HG02970 (cell line): ENCODE measurements around the gene SPIB.
A peak's percentile ranks its signal among the peaks of the same experiment; 100 is the strongest.

Source experiments
- ATAC-seq: cut with Tn5 transposase; IDR thresholded peaks from one replicate; pipeline ENCODE4 v1.9.1; 2021; ENCODE audit warnings: mild to moderate bottlenecking, moderate library complexity, moderate number of reproducible peaks; ENCODE audit not compliant: unreplicated experiment, low FRiP score

Gene SPIB

GRCh38 chr19:50418176-50419021 is at the start of gene SPIB:
SPIB (plus strand) TSS chr19:50418938; CDS start chr19:50418963, 25 bp downstream.
- no peak for ATAC-seq

GRCh38 chr19:50371914-50372475 is 46.7 kb upstream of the SPIB start:
- no peak for ATAC-seq

DNA sequence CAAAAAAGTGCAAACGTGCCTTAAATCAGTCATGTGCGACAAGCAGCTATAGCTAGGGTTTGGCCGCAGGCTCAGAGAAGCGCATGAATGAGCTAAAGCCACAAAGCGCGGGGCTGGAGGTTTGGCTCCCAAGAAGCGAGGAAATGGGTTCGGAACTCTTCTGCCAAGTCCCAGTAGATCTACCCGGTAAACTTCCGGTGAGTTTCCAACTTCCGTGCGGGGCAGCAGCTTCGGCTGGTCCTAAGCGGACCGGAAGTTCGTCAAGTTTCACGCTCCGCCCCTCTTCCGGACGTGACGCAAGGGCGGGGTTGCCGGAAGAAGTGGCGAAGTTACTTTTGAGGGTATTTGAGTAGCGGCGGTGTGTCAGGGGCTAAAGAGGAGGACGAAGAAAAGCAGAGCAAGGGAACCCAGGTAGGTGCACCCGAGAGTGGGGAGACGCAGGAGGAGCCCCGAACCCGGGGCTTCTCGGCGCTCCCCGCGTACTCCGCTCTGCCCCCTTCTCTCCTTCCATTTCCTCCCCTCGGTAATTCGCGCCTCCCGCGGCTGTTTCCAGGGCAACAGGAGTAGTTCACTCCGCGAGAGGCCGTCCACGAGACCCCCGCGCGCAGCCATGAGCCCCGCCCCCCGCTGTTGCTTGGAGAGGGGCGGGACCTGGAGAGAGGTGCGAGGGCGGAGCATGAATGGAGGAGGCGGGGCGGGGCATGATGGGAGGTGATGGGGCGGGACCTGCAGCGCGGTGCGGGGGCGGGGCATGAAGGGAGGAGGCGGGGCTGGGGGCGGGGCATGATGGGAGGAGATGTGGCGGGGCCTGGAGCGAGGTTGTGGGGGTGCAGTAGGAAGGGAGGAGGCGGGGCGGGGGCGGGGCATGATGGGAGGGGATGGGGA is 42.3 kb upstream of the SPIB start, which contains the start of gene NR1H2:
Gene NR1H2, plus strand, starts transcription at position 292 of the 885 bp plus-strand sequence. CDS start 1,149 bp downstream, outside the sequence.
- peak; percentile 85 for ATAC-seq

- no peak for ATAC-seq
Observed at GRCh38 chr19:50377051-50377461, 41.7 kb upstream of the SPIB start.

- no peak for ATAC-seq
Observed at GRCh38 chr19:50377517-50377916, 41.2 kb upstream of the SPIB start.

DNA sequence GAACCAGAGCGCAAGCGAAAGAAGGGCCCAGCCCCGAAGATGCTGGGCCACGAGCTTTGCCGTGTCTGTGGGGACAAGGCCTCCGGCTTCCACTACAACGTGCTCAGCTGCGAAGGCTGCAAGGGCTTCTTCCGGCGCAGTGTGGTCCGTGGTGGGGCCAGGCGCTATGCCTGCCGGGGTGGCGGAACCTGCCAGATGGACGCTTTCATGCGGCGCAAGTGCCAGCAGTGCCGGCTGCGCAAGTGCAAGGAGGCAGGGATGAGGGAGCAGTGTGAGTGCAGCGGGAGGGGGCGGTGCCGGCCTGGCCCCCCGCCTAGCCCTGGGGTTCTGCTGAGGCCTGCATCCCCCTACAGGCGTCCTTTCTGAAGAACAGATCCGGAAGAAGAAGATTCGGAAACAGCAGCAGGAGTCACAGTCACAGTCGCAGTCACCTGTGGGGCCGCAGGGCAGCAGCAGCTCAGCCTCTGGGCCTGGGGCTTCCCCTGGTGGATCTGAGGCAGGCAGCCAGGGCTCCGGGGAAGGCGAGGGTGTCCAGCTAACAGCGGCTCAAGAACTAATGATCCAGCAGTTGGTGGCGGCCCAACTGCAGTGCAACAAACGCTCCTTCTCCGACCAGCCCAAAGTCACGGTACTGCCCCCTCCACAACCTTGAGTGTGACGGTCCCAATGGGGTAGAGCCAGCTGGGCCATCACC is 40.4 kb upstream of the SPIB start:
- no peak for ATAC-seq

- ATAC-seq: no peak
Observed at GRCh38 chr19:50378863-50379236, 39.9 kb upstream of the SPIB start.

- ATAC-seq: no peak
Observed at GRCh38 chr19:50379602-50380001, 39.1 kb upstream of the SPIB start.

GRCh38 chr19:50380137-50380536 is 38.6 kb upstream of the SPIB start:
- no peak for ATAC-seq

- ATAC-seq: no peak
Observed at GRCh38 chr19:50380751-50381151, 38.0 kb upstream of the SPIB start.

DNA sequence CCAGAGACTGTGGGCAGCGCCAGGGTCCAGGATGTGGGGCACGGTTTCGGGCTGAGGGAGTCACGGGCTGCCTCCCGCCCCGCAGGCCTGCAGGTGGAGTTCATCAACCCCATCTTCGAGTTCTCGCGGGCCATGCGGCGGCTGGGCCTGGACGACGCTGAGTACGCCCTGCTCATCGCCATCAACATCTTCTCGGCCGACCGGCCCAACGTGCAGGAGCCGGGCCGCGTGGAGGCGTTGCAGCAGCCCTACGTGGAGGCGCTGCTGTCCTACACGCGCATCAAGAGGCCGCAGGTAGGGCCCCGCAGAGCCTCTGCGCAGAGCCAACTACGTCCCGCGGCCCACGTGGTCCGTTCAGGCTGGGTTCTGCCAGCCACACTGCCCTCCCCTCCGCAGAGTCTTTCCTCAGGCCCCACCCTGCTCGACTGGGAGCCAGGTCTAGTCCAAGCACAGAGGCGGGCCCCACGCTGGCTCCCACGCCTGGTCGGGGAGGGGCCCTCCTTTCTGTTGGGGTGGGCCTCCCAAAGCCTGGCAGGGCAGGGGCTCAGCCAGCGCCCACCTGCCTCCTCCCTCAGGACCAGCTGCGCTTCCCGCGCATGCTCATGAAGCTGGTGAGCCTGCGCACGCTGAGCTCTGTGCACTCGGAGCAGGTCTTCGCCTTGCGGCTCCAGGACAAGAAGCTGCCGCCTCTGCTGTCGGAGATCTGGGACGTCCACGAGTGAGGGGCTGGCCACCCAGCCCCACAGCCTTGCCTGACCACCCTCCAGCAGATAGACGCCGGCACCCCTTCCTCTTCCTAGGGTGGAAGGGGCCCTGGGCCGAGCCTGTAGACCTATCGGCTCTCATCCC is 36.6 kb upstream of the SPIB start:
- ATAC-seq: no peak

- no peak for ATAC-seq
Observed at GRCh38 chr19:50383001-50383851, 35.5 kb upstream of the SPIB start.

GRCh38 chr19:50383852-50384684 is 34.7 kb upstream of the SPIB start, which contains the start of gene POLD1:
POLD1 (plus strand) TSS chr19:50384347; CDS start chr19:50398852, 14,505 bp downstream.
- peak; percentile 75 for ATAC-seq

- no peak for ATAC-seq
Observed at GRCh38 chr19:50384685-50385535, 33.8 kb upstream of the SPIB start.

- ATAC-seq: no peak
Observed at GRCh38 chr19:50387176-50387867, 31.4 kb upstream of the SPIB start.

DNA sequence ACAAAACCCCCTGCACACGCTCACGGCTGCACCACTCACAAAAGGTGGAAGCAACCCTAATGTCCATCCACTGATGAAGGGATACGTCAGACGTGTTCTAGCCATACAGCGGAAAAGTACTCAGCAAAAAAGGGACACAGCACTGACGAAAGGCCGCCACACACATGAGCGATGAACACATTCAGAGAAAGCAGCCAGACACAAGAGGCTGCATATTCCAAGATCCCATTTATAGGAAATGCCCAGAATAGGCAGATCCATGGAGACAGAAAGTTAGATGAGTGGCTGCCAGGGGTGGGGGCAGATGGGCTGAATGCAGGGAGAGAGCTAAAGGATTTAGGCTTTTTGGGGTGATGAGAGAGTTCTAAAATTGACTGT is 30.9 kb upstream of the SPIB start:
- ATAC-seq: no peak
